Endothelial cell of umbilical vein (primary cell): ENCODE measurements around the gene C1orf115.

ENCODE experiments used
- EZH2 ChIP-seq: IDR thresholded peaks from 2 replicates; pipeline ENCODE4 v1.6.1; 2012; ENCODE audit warnings: borderline replicate concordance, low read depth, mild to moderate bottlenecking, moderate library complexity, low read length, inconsistent platforms; ENCODE audit not compliant: severe bottlenecking
- MYC ChIP-seq: IDR thresholded peaks from one replicate; pipeline ENCODE4 v1.6.1; 2011; ENCODE audit warnings: mild to moderate bottlenecking, low read depth, low read length
- POLR2A ChIP-seq: IDR thresholded peaks from 2 replicates; pipeline ENCODE4 v1.6.1; 2012; ENCODE audit warnings: low read depth, mild to moderate bottlenecking, control low read depth, low read length
- POLR2AphosphoS5 ChIP-seq: IDR thresholded peaks from 2 replicates; pipeline ENCODE4 v1.6.1; 2012; ENCODE audit warnings: low read depth, mild to moderate bottlenecking, control low read depth, low read length, moderate library complexity; ENCODE audit not compliant: insufficient read depth
- TF ChIP-seq, protein P1 (sequence below): IDR thresholded peaks from 2 replicates; pipeline ENCODE4 v1.6.1; 2011; ENCODE audit not compliant: insufficient read depth, insufficient read length
- TF ChIP-seq, protein P2 (sequence below), 2 donors: IDR thresholded peaks; 1 replicate in 1 of 2; 2 replicates in 1 of 2; pipeline ENCODE4 v1.5.1; 2011; ENCODE audit warnings: low read length in 2 of 2, mild to moderate bottlenecking in 2 of 2, moderate library complexity in 2 of 2, control low read depth in 1 of 2, inconsistent platforms in 1 of 2, low read depth in 1 of 2; ENCODE audit not compliant: insufficient read depth in 1 of 2; ENCODE audit errors: extremely low read depth in 1 of 2

DNA sequence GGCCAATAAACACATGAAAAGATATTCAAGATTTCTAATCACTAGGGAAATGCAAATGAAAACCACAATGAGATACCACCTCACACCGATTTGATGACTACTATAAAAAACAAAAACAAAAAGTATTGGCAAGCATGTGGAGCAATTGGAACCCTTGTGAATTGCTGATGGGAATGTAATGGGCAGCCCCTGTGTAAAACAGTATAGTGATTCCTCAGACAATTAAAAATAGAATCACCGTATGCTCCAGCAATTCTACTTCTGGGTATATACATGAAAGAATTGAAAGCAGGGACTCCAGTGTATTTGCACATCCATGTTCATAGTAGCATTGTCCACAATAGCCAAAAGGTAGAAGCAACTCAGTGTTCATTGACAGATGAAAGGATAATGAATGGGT, 12.9 kb upstream of the C1orf115 start:
- TF ChIP-seq, protein P1, sequence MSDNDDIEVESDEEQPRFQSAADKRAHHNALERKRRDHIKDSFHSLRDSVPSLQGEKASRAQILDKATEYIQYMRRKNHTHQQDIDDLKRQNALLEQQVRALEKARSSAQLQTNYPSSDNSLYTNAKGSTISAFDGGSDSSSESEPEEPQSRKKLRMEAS, result no peak
- TF ChIP-seq, protein P2, sequence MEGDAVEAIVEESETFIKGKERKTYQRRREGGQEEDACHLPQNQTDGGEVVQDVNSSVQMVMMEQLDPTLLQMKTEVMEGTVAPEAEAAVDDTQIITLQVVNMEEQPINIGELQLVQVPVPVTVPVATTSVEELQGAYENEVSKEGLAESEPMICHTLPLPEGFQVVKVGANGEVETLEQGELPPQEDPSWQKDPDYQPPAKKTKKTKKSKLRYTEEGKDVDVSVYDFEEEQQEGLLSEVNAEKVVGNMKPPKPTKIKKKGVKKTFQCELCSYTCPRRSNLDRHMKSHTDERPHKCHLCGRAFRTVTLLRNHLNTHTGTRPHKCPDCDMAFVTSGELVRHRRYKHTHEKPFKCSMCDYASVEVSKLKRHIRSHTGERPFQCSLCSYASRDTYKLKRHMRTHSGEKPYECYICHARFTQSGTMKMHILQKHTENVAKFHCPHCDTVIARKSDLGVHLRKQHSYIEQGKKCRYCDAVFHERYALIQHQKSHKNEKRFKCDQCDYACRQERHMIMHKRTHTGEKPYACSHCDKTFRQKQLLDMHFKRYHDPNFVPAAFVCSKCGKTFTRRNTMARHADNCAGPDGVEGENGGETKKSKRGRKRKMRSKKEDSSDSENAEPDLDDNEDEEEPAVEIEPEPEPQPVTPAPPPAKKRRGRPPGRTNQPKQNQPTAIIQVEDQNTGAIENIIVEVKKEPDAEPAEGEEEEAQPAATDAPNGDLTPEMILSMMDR (IDR thresholded peaks at IDR 0.05; ENCODE audit: extremely low read depth in 1 of 2, insufficient read depth in 1 of 2, low read depth in 1 of 2, low read length in 2 of 2), result no peak
- TF ChIP-seq POLR2AphosphoS5, result no peak
- TF ChIP-seq MYC, result no peak
- TF ChIP-seq EZH2, result no peak
- no peak for TF ChIP-seq POLR2A
